Neural cell (in vitro differentiated cells): Measurements from ENCODE around the gene NT5C3A. TPM values are rescaled to one million over a fixed set of nuclear protein-coding genes. Genes with fewer than 3 reads are reported as not detected.
A peak's percentile ranks its signal among the peaks of the same experiment; 100 is the strongest.
"Not testable (repeated sequence)": the region's sequence is repeated elsewhere in the genome, so short reads cannot be mapped to it uniquely, and the experiment has no call there.

Experiments
- H2AFZ ChIP-seq: fragments of 200-600, 300-800 bp; sonication (generic), shearing (Covaris generic); 2 replicates; pipeline ENCODE4 v1.6.0; 2014; ENCODE audit warnings: low read depth, mild to moderate bottlenecking, antibody characterized with exemption, low read length, moderate library complexity
- H3F3A ChIP-seq: fragments of 200-600 bp; shearing (Covaris generic); 2 replicates; pipeline ENCODE4 v1.6.1; 2016; ENCODE audit warnings: mild to moderate bottlenecking, moderate library complexity, mixed read lengths, antibody characterized with exemption, low read length; ENCODE audit not compliant: insufficient read depth, poor library complexity, severe bottlenecking
- H3K27ac ChIP-seq: fragments of 200-600, 300-800 bp; sonication (generic), shearing (Covaris generic); 2 replicates; pipeline ENCODE4 v1.5.1; 2014; ENCODE audit warnings: mild to moderate bottlenecking, low read length, moderate library complexity
- H3K27me3 ChIP-seq: fragments of 300-800, 200-600 bp; sonication (generic), shearing (Covaris generic); 2 replicates; pipeline ENCODE4 v1.6.0; 2014; ENCODE audit warnings: mild to moderate bottlenecking, low read depth, low read length, moderate library complexity; ENCODE audit not compliant: insufficient read depth
- H3K36me3 ChIP-seq: fragments of 300-800, 200-600 bp; sonication (generic), shearing (Covaris generic); 2 replicates; pipeline ENCODE4 v1.5.1; 2014; ENCODE audit warnings: mild to moderate bottlenecking, antibody characterized with exemption, low read length, moderate library complexity; ENCODE audit not compliant: insufficient read depth
- H3K4me2 ChIP-seq: fragments of 300-800, 200-600 bp; sonication (generic), shearing (Covaris generic); 2 replicates; pipeline ENCODE4 v1.6.0; 2014; ENCODE audit warnings: mild to moderate bottlenecking, low read length
- H3K4me3 ChIP-seq: fragments of 300-800, 200-600 bp; sonication (generic), shearing (Covaris generic); 2 replicates; pipeline ENCODE4 v1.5.1; 2014; ENCODE audit warnings: mild to moderate bottlenecking, low read length, moderate library complexity
- H3K79me2 ChIP-seq: fragments of 200-600 bp; shearing (Covaris generic); replicated peaks from 2 replicates; pipeline ENCODE4 v1.6.0; 2014; ENCODE audit warnings: mild to moderate bottlenecking, low read length, moderate library complexity; ENCODE audit not compliant: insufficient read depth
- H3K9ac ChIP-seq: fragments of 300-800, 200-600 bp; sonication (generic), shearing (Covaris generic); 2 replicates; pipeline ENCODE4 v1.6.1; 2016; ENCODE audit warnings: mild to moderate bottlenecking, low read length, mixed read lengths
- H3K9me2 ChIP-seq: fragments of 200-600 bp; shearing (Covaris generic); 2 replicates; pipeline ENCODE4 v1.6.1; 2016; ENCODE audit warnings: mild to moderate bottlenecking, low read length, mixed read lengths; ENCODE audit not compliant: insufficient read depth
- H3K9me3 ChIP-seq: fragments of 200-600, 300-800 bp; sonication (generic), shearing (Covaris generic); 2 replicates; pipeline ENCODE4 v1.6.1; 2016; ENCODE audit warnings: mild to moderate bottlenecking, mixed run types, low read length, moderate library complexity, mixed read lengths
- H4K20me1 ChIP-seq: fragments of 200-600 bp; shearing (Covaris generic); 2 replicates; pipeline ENCODE4 v1.6.1; 2016; ENCODE audit warnings: mild to moderate bottlenecking, mixed run types; ENCODE audit not compliant: insufficient read depth
- polyA plus RNA-seq: library from polyadenylated mRNA; depleted of rRNA; stranded (reverse); fragments of >200 nt; gene quantifications from 2 replicates; pipeline ENCODE4 v1.2.3, GENCODE V29; 2014

Gene NT5C3A
- polyA plus RNA-seq, 1 donor from 2014 or later = 99.2 TPM

DNA sequence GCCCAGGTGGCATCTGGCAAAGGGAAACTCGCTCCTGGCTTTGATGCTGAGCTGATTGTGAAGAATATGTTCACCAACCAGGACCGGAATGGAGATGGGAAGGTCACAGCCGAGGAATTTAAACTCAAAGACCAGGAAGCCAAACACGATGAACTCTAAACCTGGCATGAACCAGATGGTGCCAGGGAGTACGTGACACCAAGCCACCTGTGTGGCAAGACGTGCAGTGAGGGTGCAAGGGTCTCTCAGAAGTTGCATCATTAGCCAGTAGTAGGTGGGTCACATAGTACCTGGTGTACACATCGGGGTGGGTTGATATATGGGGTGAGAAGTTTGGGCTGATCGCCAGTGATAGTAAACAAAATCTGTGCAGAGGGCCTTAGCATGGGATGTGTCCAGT, 57.4 kb downstream of the NT5C3A start:
- H4K20me1 ChIP-seq, H3K36me3 ChIP-seq, H3K79me2 ChIP-seq, H3K4me3 ChIP-seq, H3F3A ChIP-seq, H3K9me3 ChIP-seq, H2AFZ ChIP-seq, H3K4me2 ChIP-seq, H3K27me3 ChIP-seq, H3K27ac ChIP-seq, H3K9ac ChIP-seq, H3K9me2 ChIP-seq: not testable (repeated sequence)

DNA sequence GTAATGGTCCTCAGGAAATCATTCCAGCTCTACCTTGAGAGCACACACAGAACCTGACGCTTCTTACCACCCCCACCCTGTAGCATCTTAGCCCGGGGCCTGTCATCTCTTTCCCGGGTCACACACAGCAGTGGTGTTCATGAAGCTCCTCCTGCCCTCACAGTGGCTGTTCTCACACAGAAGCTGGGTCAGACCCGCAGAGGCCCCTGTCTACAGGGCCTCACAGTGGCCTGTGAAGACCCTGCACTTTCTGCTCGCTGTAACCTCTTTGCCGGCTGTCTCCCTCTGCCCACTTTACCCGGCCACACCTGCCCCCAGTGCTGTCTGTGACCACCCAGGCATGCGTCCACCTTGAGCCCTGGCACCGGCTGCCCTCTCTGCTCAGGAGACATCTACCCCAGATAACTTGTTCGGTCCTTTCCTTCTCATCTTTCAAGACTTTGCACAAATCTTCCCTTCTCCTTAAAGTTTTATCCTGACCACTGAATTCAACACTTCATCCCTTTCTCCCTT, 58.4 kb downstream of the NT5C3A start:
- not testable (repeated sequence) for H3K27me3 ChIP-seq, H3K4me3 ChIP-seq, H3K9ac ChIP-seq, H3K36me3 ChIP-seq, H3K27ac ChIP-seq, H4K20me1 ChIP-seq, H3K9me3 ChIP-seq, H3K79me2 ChIP-seq, H3K4me2 ChIP-seq, H2AFZ ChIP-seq, H3K9me2 ChIP-seq, H3F3A ChIP-seq

DNA sequence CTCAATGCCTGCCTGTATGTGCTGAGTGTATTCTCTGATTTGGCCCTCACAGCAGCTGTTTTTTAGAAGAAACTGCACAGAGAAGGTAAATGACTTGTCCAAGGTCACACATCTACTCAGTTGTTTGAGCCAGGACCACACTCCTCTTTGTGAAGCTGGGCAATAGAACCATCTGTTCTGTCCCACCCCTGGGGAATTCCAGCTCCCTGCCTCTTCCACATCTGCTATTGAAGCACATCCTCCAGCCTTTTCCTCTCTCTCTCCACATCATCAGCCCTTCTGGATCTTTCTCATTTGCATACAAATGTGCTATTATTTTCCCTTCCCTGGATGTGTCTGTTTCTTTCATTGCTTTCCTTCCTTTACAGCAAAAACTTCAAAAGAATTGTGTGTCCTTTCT, 59.5 kb downstream of the NT5C3A start:
- H3K9me3 ChIP-seq, H3K9me2 ChIP-seq, H3K4me3 ChIP-seq, H3K36me3 ChIP-seq, H3K9ac ChIP-seq, H2AFZ ChIP-seq, H3K27me3 ChIP-seq, H3K79me2 ChIP-seq, H3K4me2 ChIP-seq, H3F3A ChIP-seq, H4K20me1 ChIP-seq, H3K27ac ChIP-seq: not testable (repeated sequence)

- not testable (repeated sequence) for H3K9ac ChIP-seq, H3K27ac ChIP-seq, H3K27me3 ChIP-seq, H2AFZ ChIP-seq, H3K36me3 ChIP-seq, H4K20me1 ChIP-seq, H3K9me2 ChIP-seq, H3F3A ChIP-seq, H3K9me3 ChIP-seq, H3K79me2 ChIP-seq, H3K4me3 ChIP-seq, H3K4me2 ChIP-seq
Measured at GRCh38 chr7:32999380-32999779, 63.2 kb downstream of the NT5C3A start.

- Histone ChIP-seq H3K27ac (peak overlapping the region; percentile 28), H3K9ac (peak overlapping the region; percentile 23)
- H3K9me2 ChIP-seq, H3F3A ChIP-seq, H4K20me1 ChIP-seq, H3K9me3 ChIP-seq, H3K79me2 ChIP-seq, H3K27me3 ChIP-seq, H3K36me3 ChIP-seq, H2AFZ ChIP-seq, H3K4me2 ChIP-seq, H3K4me3 ChIP-seq: not testable (repeated sequence)
Measured at GRCh38 chr7:32998361-32999171, 64.0 kb downstream of the NT5C3A start.

DNA sequence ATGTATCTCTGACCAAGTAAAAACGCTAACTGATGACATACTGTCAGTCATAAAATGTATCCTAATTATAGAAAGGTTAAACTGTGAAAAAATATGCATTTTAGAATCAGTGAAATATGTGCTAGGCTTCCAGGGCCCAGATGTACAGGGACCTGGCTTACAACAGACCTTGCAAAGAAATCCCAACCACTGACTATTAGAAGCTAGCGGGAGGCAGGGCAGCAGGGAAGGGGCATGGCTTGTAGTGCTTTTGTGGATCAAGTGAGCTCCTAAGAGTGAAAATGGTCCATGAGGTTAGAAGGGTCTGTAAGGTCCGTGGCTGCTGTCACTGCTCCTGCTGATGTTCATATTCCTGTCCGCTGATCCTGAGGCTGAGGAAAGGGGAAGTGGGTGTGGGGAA, 64.6 kb downstream of the NT5C3A start:
- not testable (repeated sequence) for H3K4me2 ChIP-seq

GRCh38 chr7:32992750-32993149, 69.8 kb downstream of the NT5C3A start:
- not testable (repeated sequence) for H3K27ac ChIP-seq, H3F3A ChIP-seq, H2AFZ ChIP-seq, H3K79me2 ChIP-seq, H3K4me3 ChIP-seq, H3K36me3 ChIP-seq, H3K4me2 ChIP-seq, H3K9me2 ChIP-seq, H3K9ac ChIP-seq, H3K9me3 ChIP-seq, H4K20me1 ChIP-seq, H3K27me3 ChIP-seq

More for the DNA sequence above, 64.6 kb downstream of the NT5C3A start:
- not testable (repeated sequence) for H4K20me1 ChIP-seq, H2AFZ ChIP-seq, H3K4me3 ChIP-seq, H3K9me2 ChIP-seq, H3K79me2 ChIP-seq, H3K27me3 ChIP-seq, H3K36me3 ChIP-seq, H3F3A ChIP-seq, H3K9me3 ChIP-seq, H3K27ac ChIP-seq
- peak overlapping the region; percentile 23 for H3K9ac ChIP-seq

DNA sequence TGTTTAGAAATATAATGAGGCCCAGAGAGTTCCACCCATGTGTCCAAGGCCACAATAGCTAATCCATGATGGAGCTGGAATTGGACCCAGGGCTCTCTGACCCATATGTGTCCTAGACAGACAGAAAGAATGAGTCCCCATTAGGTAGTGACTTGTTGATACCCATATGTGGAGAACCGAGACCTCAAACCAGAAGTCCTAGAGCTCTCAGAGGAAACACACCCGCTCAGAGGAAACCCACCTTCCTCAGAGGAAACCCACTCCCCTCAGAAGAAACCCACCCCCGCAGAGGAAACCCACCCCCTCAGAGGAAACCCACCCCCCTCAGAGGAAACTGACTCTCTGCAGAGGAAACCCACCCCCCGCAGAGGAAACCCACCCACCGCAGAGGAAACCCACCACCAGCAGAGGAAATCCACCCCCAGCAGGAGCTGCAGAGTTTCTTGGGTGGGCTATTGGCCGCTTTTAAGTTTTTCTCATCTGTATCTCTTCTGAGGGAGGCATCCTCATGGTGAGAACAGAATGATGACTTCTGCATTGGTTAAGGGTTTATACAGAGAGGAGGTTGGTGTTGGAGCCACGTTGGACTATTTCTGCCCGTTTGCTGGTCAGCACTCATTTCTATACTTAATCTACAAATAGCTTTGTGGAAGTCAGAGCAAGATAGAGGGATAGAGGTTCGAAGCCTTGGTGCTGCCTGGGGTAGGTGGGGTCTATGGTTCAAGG, 70.4 kb downstream of the NT5C3A start:
- H3K9ac ChIP-seq, H3F3A ChIP-seq, H4K20me1 ChIP-seq, H3K4me3 ChIP-seq, H2AFZ ChIP-seq, H3K27ac ChIP-seq, H3K79me2 ChIP-seq, H3K9me2 ChIP-seq, H3K4me2 ChIP-seq, H3K27me3 ChIP-seq, H3K9me3 ChIP-seq, H3K36me3 ChIP-seq: not testable (repeated sequence)
